Right lobe of liver (tissue), 4 donors: ENCODE results near the gene FASLG.

Experiments used
- POLR2A ChIP-seq: fragments of 450-650 bp; IDR thresholded peaks from one replicate; pipeline ENCODE4 v1.6.1; 2017; ENCODE audit warnings: antibody characterized with exemption, mild to moderate bottlenecking
- TF ChIP-seq, protein P1 (sequence below), 4 donors: fragments of 200-600 bp in 3 of 4; fragments of 450-650 bp in 1 of 4; IDR thresholded peaks; one replicate each; pipeline versions ENCODE4 v1.5.1 to v1.8.0; 2016 to 2022; ENCODE audit warnings: antibody characterized with exemption in 4 of 4, mild to moderate bottlenecking in 2 of 4
- donor health status: DM: no; HTN: no; CAD: no.
- donor health status: DM: no; HTN: no; CAD: no.
- donor health status: DM: no; HTN: yes; CAD: no.

DNA sequence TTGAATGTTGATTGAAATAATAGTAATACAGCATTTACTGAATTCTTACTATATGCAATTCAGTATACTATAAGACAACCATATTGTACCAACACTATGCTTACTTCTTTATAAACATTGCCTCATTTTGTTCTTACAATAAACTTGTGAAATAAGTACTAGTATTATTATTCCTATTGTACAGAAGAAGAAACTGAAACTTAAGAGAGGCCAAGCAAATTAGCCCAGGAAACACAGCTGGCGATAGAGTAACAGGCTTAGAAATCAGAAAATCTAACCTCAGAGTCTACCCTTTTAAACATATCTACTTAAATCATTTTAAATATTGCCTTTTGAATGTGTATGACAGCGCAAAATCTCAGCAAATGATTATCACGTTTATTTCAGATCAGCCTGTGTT lies 41.7 kb downstream of the FASLG start:
- TF ChIP-seq, protein P1, sequence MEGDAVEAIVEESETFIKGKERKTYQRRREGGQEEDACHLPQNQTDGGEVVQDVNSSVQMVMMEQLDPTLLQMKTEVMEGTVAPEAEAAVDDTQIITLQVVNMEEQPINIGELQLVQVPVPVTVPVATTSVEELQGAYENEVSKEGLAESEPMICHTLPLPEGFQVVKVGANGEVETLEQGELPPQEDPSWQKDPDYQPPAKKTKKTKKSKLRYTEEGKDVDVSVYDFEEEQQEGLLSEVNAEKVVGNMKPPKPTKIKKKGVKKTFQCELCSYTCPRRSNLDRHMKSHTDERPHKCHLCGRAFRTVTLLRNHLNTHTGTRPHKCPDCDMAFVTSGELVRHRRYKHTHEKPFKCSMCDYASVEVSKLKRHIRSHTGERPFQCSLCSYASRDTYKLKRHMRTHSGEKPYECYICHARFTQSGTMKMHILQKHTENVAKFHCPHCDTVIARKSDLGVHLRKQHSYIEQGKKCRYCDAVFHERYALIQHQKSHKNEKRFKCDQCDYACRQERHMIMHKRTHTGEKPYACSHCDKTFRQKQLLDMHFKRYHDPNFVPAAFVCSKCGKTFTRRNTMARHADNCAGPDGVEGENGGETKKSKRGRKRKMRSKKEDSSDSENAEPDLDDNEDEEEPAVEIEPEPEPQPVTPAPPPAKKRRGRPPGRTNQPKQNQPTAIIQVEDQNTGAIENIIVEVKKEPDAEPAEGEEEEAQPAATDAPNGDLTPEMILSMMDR (IDR thresholded peaks at IDR 0.05) = no peak
- TF ChIP-seq POLR2A = no peak
